Cardiac fibroblast (primary cell): ENCODE measurements around the gene TMEM191C.

Experiments
- DNase-seq, 2 donors: peaks; one replicate each; pipeline versions ENCODE4 v3.0.0 to v3.0.0-alpha.2; 2010; ENCODE audit warnings: low read depth in 2 of 2
- H3K4me3 ChIP-seq, 2 donors: replicated peaks in 1 of 2; 1 replicate in 1 of 2; 2 replicates in 1 of 2; pipeline ENCODE4 v1.5.1; 2011; ENCODE audit warnings: low read depth in 2 of 2, low read length in 2 of 2, mild to moderate bottlenecking in 2 of 2, moderate library complexity in 1 of 2
- CTCF ChIP-seq: IDR thresholded peaks from one replicate; pipeline ENCODE4 v1.5.1; 2011; ENCODE audit warnings: low read depth, mild to moderate bottlenecking, low read length, inconsistent platforms

Gene TMEM191C

GRCh38 chr22:21443057-21443734 lies 24.0 kb upstream of the TMEM191C start:
- no peak overlapping the region for H3K4me3 ChIP-seq
- no peak for DNase-seq
- no peak for TF ChIP-seq CTCF

- H3K4me3 ChIP-seq: no peak overlapping the region
- no peak for TF ChIP-seq CTCF
- DNase-seq: no peak
Measured at GRCh38 chr22:21443735-21444421, 23.3 kb upstream of the TMEM191C start.

- no peak for TF ChIP-seq CTCF
- no peak overlapping the region for H3K4me3 ChIP-seq
Measured at GRCh38 chr22:21444701-21445436, 22.3 kb upstream of the TMEM191C start.

GRCh38 chr22:21445437-21446127 lies 21.6 kb upstream of the TMEM191C start:
- TF ChIP-seq CTCF: no peak
- H3K4me3 ChIP-seq: no peak overlapping the region
- DNase-seq: no peak

More at GRCh38 chr22:21444701-21445436, 22.3 kb upstream of the TMEM191C start:
- DNase-seq: no peak

GRCh38 chr22:21446128-21446826 lies 20.9 kb upstream of the TMEM191C start:
- no peak for DNase-seq
- no peak overlapping the region for H3K4me3 ChIP-seq
- TF ChIP-seq CTCF: no peak
